ENCODE data around the gene OPRM1. TPM values are rescaled to one million over a fixed set of nuclear protein-coding genes. Genes with fewer than 3 reads are reported as not detected.

Gene OPRM1
- total and polyA plus RNA-seq, 4 donors, result not detected

GRCh38 chr6:154134471-154135147, 95.6 kb downstream of the OPRM1 start:
- WGBS, result 86% methylated on average over 8 of the region's 8 CpGs
- Histone ChIP-seq H3K27ac (ENCODE audit: low read depth in 1 of 2, low read length in 2 of 2) (no peak overlapping the region), H3K9me3 (ENCODE audit: control insufficient read depth in 4 of 4, low read length in 3 of 4) (no peaks in the 10 kb centered on the region)

GRCh38 chr6:154138793-154139192, 99.8 kb downstream of the OPRM1 start:
- 87% methylated on average over 6 of the region's 6 CpGs for WGBS
- DNase-seq (ENCODE audit: low spot score), result no peak
- Histone ChIP-seq H3K27me3 (ENCODE audit: control insufficient read depth in 4 of 4, insufficient read depth in 4 of 4, low read length in 3 of 4) (peaks cover 0 to 2% (median 0%) of the 10 kb centered on the region in 4 donors), H3K27ac (ENCODE audit: low read depth in 1 of 2, low read length in 2 of 2) (no peak overlapping the region), H3K9me3 (ENCODE audit: control insufficient read depth in 4 of 4, low read length in 3 of 4) (no peaks in the 10 kb centered on the region), H3K4me1 (ENCODE audit: control insufficient read depth in 4 of 4, insufficient read depth in 4 of 4, low read length in 3 of 4) (no peaks in the 10 kb centered on the region), H3K4me3 (ENCODE audit: low read depth in 1 of 3, low read length in 3 of 3) (no peak overlapping the region), H3K36me3 (ENCODE audit: control insufficient read depth in 4 of 4, insufficient read depth in 3 of 4, low read depth in 1 of 4, low read length in 3 of 4) (no peaks in the 10 kb centered on the region), H3K9ac (ENCODE audit: low read depth in 1 of 2, low read length in 2 of 2) (no peak overlapping the region)
- no peak for TF ChIP-seq JUND (IDR thresholded peaks at IDR 0.05)
- no peak for TF ChIP-seq TAF1 (conservative IDR thresholded peaks at IDR 0.05)
- no peak for TF ChIP-seq ZBTB33 (IDR thresholded peaks at IDR 0.05)
- TF ChIP-seq NR2F2 (IDR thresholded peaks at IDR 0.05), result no peak
- no peak for TF ChIP-seq ATF3 (IDR thresholded peaks at IDR 0.05)
- TF ChIP-seq REST (IDR thresholded peaks at IDR 0.05), result no peak
- no peak for TF ChIP-seq GABPA (IDR thresholded peaks at IDR 0.05 in 1 of 2, conservative IDR thresholded peaks at IDR 0.05 in 1 of 2)

More at GRCh38 chr6:154134471-154135147, 95.6 kb downstream of the OPRM1 start:
- H3K36me3 ChIP-seq (ENCODE audit: control insufficient read depth in 4 of 4, insufficient read depth in 3 of 4, low read depth in 1 of 4, low read length in 3 of 4), result no peaks in the 10 kb centered on the region
- no peak overlapping the region for H3K9ac ChIP-seq (ENCODE audit: low read depth in 1 of 2, low read length in 2 of 2)
- DNase-seq (ENCODE audit: low spot score), result no peak
- H3K4me3 ChIP-seq (ENCODE audit: low read depth in 1 of 3, low read length in 3 of 3), result no peak overlapping the region
- TF ChIP-seq YY1 (IDR thresholded peaks at IDR 0.05), result no peak
- no peak for TF ChIP-seq FOXA1 (IDR thresholded peaks at IDR 0.05)
- TF ChIP-seq HNF4A (conservative IDR thresholded peaks at IDR 0.05), result no peak
- TF ChIP-seq REST (IDR thresholded peaks at IDR 0.05), result no peak
- TF ChIP-seq MAX (IDR thresholded peaks at IDR 0.05), result no peak
- no peak for TF ChIP-seq CTCF (IDR thresholded peaks at IDR 0.05; ENCODE audit: low read depth, low read length, missing input control)
- no peak for TF ChIP-seq GABPA (IDR thresholded peaks at IDR 0.05 in 1 of 2, conservative IDR thresholded peaks at IDR 0.05 in 1 of 2)
- no peak for TF ChIP-seq JUND (IDR thresholded peaks at IDR 0.05)
- no peaks in the 10 kb centered on the region for H3K4me1 ChIP-seq (ENCODE audit: control insufficient read depth in 4 of 4, insufficient read depth in 4 of 4, low read length in 3 of 4)
- H3K27me3 ChIP-seq (ENCODE audit: control insufficient read depth in 4 of 4, insufficient read depth in 4 of 4, low read length in 3 of 4), result peaks cover 0 to 2% (median 0%) of the 10 kb centered on the region in 4 donors

Measured in liver (tissue), 9 donors.